Muscle of leg (tissue), 11 donors: ENCODE data around the gene PLA2G4B. TPM values are rescaled to one million over a fixed set of nuclear protein-coding genes. Genes with fewer than 3 reads are reported as not detected.

Experiments
- DNase-seq: peaks from one replicate; pipeline ENCODE4 v3.0.0; 2013
- H3K27ac ChIP-seq: one replicate; pipeline ENCODE4 v1.5.1; 2013; ENCODE audit warnings: mild to moderate bottlenecking, low read length, control low read depth
- H3K27me3 ChIP-seq: one replicate; pipeline ENCODE4 v1.6.1; 2013; ENCODE audit warnings: low read length; ENCODE audit not compliant: control insufficient read depth, insufficient read depth
- H3K36me3 ChIP-seq: one replicate; pipeline ENCODE4 v1.6.1; 2013; ENCODE audit warnings: low read length; ENCODE audit not compliant: control insufficient read depth, insufficient read depth
- H3K4me1 ChIP-seq: one replicate; pipeline ENCODE4 v1.6.1; 2013; ENCODE audit warnings: low read length; ENCODE audit not compliant: control insufficient read depth, insufficient read depth
- H3K4me3 ChIP-seq: one replicate; pipeline ENCODE4 v1.5.1; 2013; ENCODE audit warnings: low read length, control low read depth
- H3K9me3 ChIP-seq: replicated peaks from 2 replicates; pipeline ENCODE4 v1.6.1; 2013; ENCODE audit warnings: low read depth, low read length; ENCODE audit not compliant: control insufficient read depth
- WGBS: methylation state at CpG from one replicate; pipeline ENCODE4 v1.1.5; 2013; ENCODE audit warnings: missing lambda C conversion rate; ENCODE audit not compliant: insufficient coverage; 5-methylcytosine and 5-hydroxymethylcytosine counted together
- polyA plus RNA-seq, 8 donors: library from polyadenylated mRNA; unstranded; fragments of 120-200 nt; gene quantifications; one replicate each; pipeline versions ENCODE4 v1.2.1 to v1.2.3, GENCODE V29; 2013; ENCODE audit warnings: inconsistent platforms in 1 of 8, low replicate concordance in 1 of 8; ENCODE audit not compliant: insufficient read length in 8 of 8, insufficient read depth in 1 of 8
- total RNA-seq: library from RNA; stranded (reverse); fragments of 120-200 nt; gene quantifications from one replicate; pipeline ENCODE4 v1.2.4, GENCODE V29; 2013

PLA2G4B gene
- total and polyA plus RNA-seq, 9 donors, result 3.4 to 11.7 (median 7.2) TPM

DNA sequence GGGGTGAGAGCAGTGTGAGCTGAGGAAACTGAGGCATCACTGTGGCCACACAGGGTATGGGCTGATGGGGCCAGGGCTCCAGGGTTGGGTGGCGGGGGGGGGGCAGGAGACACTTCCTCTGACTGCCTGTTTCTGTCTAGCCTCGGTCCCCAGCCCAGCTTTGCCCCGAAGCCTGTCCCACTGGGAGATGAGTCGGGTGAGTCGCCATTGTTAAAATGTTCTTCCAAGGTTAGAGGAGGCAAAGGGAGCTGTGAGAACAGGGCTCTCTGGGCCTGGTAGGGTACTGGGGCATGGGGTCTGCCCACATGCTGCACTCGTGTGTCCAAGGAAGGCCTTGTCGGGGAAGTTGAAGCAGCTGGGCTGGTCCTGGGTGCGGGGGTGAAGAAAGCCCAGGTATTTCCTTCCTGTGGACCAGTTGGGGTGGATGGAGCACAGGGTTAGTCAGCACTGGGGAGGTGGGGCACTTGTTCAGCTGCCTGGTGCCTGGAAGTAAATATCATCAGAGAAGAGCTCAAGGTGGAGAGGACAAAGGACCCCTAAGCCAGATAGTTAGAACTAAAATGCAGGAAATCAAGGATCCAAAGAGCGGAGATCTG is 19.1 kb upstream of the PLA2G4B start:
- no peaks in the 10 kb centered on the region for H3K9me3 ChIP-seq
- H3K27ac ChIP-seq, result no peak overlapping the region
- peaks cover 88% of the 10 kb centered on the region for H3K36me3 ChIP-seq
- no peak for DNase-seq
- no peaks in the 10 kb centered on the region for H3K27me3 ChIP-seq
- WGBS, result 92% methylated on average over 8 of the region's 9 CpGs
- no peak overlapping the region for H3K4me3 ChIP-seq
- H3K4me1 ChIP-seq, result no peaks in the 10 kb centered on the region

GRCh38 chr15:41820791-41821423 is 17.7 kb upstream of the PLA2G4B start:
- Histone ChIP-seq H3K4me1 (no peaks in the 10 kb centered on the region), H3K27ac (no peak overlapping the region), H3K9me3 (no peaks in the 10 kb centered on the region), H3K4me3 (no peak overlapping the region), H3K27me3 (no peaks in the 10 kb centered on the region), H3K36me3 (peaks cover 86% of the 10 kb centered on the region)
- no peak for DNase-seq
- WGBS, result 56% methylated on average over 5 of the region's 6 CpGs

GRCh38 chr15:41821831-41822230 is 16.8 kb upstream of the PLA2G4B start:
- H3K27ac ChIP-seq, result no peak overlapping the region
- peaks cover 85% of the 10 kb centered on the region for H3K36me3 ChIP-seq
- no peaks in the 10 kb centered on the region for H3K4me1 ChIP-seq
- H3K4me3 ChIP-seq, result no peak overlapping the region
- 86% methylated on average over 2 of the region's 4 CpGs for whole genome bisulfite sequencing
- H3K27me3 ChIP-seq, result no peaks in the 10 kb centered on the region
- no peak for DNase-seq
- H3K9me3 ChIP-seq, result no peaks in the 10 kb centered on the region

DNA sequence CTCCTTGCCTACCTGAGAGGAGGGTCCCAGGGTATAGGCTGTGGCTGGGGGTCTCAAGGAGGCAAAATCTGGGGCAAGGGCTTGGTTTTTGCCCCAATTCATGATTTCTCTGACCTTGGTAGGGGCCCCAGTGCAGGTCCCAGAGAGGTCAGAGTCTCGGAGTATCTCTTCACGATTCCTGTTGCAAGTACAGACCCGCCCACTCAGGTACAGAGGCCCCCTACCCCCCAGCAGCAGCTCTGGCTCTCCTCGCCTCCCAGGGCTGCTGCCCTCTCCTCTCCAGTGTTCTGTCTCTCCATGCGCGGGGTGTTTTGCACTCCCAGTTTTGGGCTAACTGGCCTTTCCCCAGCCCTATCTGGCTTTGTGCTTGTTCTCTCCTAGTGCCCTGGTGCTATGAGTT is 16.2 kb upstream of the PLA2G4B start:
- no peak overlapping the region for H3K27ac ChIP-seq
- peaks cover 82% of the 10 kb centered on the region for H3K36me3 ChIP-seq
- no peak overlapping the region for H3K4me3 ChIP-seq
- WGBS, result 80% methylated on average over 6 of the region's 6 CpGs
- no peaks in the 10 kb centered on the region for H3K9me3 ChIP-seq
- H3K27me3 ChIP-seq, result no peaks in the 10 kb centered on the region
- no peak for DNase-seq
- peaks cover 4% of the 10 kb centered on the region for H3K4me1 ChIP-seq

DNA sequence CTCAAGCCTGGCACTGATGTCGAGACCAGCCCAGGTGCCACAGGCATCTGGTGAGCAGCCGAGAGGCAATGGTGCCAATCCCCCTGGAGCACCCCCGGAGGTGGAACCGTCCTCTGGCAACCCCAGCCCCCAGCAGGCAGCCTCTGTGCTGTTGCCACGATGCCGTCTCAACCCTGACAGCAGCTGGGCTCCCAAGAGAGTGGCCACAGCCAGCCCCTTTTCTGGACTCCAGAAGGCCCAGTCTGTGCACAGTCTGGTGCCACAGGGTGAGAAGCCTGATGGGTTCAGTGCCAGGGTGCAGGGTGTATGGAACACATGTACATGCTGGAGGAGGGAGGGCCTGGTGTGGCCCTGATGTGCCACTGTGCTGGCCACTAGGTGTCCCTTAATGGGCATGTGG is 15.7 kb upstream of the PLA2G4B start:
- peaks cover 77% of the 10 kb centered on the region for H3K36me3 ChIP-seq
- WGBS, result 80% methylated on average over 6 of the region's 6 CpGs
- no peaks in the 10 kb centered on the region for H3K9me3 ChIP-seq
- H3K4me3 ChIP-seq, result no peak overlapping the region
- H3K27me3 ChIP-seq, result no peaks in the 10 kb centered on the region
- H3K4me1 ChIP-seq, result peaks cover 5% of the 10 kb centered on the region
- DNase-seq, result no peak
- H3K27ac ChIP-seq, result no peak overlapping the region

DNA sequence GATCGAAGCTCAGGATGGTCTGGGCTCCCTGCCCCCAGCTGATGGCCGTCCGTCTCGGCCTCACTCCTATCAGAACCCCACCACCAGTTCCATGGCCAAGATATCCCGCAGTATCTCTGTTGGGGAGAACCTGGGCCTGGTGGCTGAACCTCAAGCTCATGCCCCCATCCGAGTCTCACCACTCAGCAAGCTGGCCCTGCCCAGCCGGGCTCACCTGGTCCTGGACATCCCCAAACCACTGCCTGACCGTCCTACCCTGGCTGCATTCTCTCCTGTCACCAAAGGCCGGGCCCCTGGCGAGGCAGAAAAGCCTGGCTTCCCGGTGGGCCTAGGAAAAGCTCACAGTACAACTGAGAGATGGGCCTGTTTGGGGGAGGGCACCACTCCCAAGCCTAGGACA is 15.1 kb upstream of the PLA2G4B start:
- no peak for DNase-seq
- Histone ChIP-seq H3K36me3 (peaks cover 72% of the 10 kb centered on the region), H3K27me3 (no peaks in the 10 kb centered on the region), H3K9me3 (no peaks in the 10 kb centered on the region), H3K27ac (no peak overlapping the region), H3K4me1 (peaks cover 5% of the 10 kb centered on the region), H3K4me3 (no peak overlapping the region)
- WGBS, result 93% methylated on average over 10 of the region's 11 CpGs

- no peak overlapping the region for H3K27ac ChIP-seq
- 94% methylated on average over 17 of the region's 19 CpGs for WGBS
- H3K27me3 ChIP-seq, result no peaks in the 10 kb centered on the region
- H3K4me3 ChIP-seq, result no peak overlapping the region
- H3K9me3 ChIP-seq, result no peaks in the 10 kb centered on the region
- H3K4me1 ChIP-seq, result peaks cover 8% of the 10 kb centered on the region
- peaks cover 65% of the 10 kb centered on the region for H3K36me3 ChIP-seq
- DNase-seq, result no peak
Observed at GRCh38 chr15:41824062-41824745, 14.4 kb upstream of the PLA2G4B start.

DNA sequence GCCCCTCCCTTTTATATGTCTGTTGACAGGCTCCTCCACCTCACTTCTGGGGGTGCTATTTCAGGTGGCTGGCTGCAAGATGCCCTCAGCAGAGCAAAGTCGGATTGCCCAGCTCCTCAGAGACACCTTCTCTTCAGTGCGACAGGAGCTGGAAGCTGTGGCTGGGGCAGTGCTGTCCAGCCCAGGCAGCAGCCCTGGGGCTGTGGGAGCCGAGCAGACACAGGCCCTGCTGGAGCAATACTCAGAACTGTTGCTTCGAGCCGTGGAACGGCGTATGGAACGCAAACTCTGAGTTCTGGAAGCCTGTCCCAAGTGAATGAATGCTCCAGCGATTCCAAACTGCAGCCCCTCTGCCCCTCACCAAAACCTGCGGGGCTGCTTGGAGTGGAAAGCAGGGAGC is 13.5 kb upstream of the PLA2G4B start:
- Histone ChIP-seq H3K4me3 (no peak overlapping the region), H3K36me3 (peaks cover 60% of the 10 kb centered on the region), H3K9me3 (no peaks in the 10 kb centered on the region), H3K27me3 (no peaks in the 10 kb centered on the region), H3K27ac (no peak overlapping the region), H3K4me1 (peaks cover 17% of the 10 kb centered on the region)
- WGBS, result 74% methylated on average over 5 of the region's 10 CpGs
- DNase-seq, result no peak

DNA sequence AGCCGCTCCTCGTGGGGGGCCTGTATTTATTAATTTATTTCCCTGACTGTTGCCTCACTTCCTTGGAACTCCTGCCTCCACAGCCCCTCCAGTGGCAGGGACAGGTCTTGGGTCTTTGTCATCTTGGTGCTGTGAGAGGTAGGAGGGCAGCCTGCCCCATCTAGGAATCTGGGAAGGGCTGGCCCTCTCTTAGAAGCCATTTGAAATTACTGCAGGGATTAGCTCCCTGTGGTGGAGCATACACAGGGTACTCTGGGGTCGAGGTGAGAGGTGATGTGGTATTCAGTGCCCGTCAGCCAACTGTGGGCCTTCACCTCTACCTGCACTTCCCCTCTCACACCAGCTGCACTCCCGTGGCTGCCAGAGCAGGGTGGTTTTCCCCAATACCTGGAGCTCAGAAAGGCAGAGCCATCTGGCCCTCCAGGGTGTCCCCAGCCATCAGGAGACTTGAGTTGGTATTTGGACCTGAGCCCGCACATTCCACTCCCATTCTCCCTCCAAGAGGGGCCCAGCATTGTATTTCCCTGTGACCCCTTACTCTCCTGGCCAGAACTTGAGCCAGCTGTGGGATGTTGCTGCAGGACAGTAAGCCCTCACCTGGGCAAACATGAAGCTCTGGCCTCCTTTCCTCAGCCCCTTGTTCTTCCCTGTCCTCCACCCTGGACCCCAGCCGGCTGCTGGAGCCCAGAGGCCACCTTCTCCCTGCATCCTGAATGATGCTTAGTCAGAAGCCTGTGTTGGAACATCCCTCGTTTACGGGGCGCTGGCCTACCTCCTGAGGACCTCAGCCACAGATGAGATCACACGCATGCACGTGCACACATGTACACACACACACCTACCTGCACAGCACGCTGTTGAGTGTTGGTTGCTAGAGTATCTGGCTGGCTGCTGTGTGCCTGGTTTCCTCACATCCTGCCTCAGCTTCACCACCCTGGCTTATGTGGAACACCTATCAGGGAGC is 12.8 kb upstream of the PLA2G4B start:
- Histone ChIP-seq H3K36me3 (peaks cover 57% of the 10 kb centered on the region), H3K4me1 (peaks cover 18% of the 10 kb centered on the region), H3K27ac (no peak overlapping the region), H3K27me3 (no peaks in the 10 kb centered on the region), H3K4me3 (no peak overlapping the region), H3K9me3 (no peaks in the 10 kb centered on the region)
- WGBS, result 74% methylated on average over 6 of the region's 13 CpGs
- DNase-seq, result no peak
